NOMO-1 (cell line): ENCODE measurements around the gene LRP3.
A peak's percentile ranks its signal among the peaks of the same experiment; 100 is the strongest.
"Not testable (repeated sequence)": the region's sequence is repeated elsewhere in the genome, so short reads cannot be mapped to it uniquely, and the experiment has no call there.

Source experiments
- DNase-seq, 2 experiments: peaks; one replicate each; lab custom pipeline; 2025; ENCODE audit not compliant: unreplicated experiment in 2 of 2; lab: John Stamatoyannopoulos, UW

The LRP3 gene, protein sequence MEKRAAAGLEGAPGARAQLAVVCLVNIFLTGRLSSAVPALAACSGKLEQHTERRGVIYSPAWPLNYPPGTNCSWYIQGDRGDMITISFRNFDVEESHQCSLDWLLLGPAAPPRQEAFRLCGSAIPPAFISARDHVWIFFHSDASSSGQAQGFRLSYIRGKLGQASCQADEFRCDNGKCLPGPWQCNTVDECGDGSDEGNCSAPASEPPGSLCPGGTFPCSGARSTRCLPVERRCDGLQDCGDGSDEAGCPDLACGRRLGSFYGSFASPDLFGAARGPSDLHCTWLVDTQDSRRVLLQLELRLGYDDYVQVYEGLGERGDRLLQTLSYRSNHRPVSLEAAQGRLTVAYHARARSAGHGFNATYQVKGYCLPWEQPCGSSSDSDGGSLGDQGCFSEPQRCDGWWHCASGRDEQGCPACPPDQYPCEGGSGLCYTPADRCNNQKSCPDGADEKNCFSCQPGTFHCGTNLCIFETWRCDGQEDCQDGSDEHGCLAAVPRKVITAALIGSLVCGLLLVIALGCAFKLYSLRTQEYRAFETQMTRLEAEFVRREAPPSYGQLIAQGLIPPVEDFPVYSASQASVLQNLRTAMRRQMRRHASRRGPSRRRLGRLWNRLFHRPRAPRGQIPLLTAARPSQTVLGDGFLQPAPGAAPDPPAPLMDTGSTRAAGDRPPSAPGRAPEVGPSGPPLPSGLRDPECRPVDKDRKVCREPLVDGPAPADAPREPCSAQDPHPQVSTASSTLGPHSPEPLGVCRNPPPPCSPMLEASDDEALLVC

DNA sequence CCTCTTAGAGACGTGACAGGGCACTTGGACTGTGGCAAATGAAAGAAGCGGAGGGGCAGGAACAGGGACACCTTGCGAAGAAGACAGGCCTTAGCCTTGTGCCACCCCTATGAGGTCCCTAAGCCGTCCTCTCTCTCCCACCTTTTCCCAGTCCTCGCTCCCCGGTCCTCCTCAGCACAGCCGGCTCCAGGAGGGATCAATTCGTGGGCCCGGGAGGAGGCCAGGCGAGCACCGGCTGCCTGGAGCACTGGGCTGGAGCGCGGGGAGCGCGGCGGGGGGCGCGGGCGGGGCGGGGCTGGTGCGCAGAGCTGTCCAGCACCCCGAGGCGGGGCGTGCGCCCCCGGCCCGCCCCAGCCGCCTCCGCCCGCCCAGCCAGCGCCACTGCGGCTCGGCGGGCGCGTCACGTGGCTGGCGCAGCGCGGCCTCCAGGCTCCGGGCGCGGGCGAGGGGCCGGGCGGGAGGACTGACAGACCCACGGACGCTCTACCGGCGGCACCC, at the start of gene LRP3:
TSS of gene LRP3 (plus strand) at position 466 of the 498 bp plus-strand sequence. CDS start 456 bp downstream, outside the sequence.
- peak in 1 of 2 experiments; percentile 45 for DNase-seq

DNA sequence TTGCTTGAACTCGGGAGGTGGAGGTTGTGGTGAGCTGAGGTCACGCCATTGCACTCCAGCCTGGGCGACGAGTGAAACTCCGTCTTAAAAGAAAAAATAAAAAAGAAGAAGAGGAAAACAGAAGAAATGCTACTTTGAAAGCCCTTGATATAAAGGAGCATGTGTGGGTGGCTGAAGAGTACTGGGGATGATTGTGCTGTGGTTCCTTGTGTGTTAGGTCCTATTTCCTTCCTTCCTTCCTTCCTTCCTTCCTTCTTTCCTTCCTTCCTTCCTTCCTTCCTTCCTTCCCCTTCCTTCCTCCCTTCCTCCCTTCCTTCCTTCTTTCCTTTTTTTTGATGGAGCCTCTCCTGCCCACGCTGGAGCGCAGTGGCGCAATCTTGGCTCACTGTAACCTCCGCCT, 47.9 kb upstream of the LRP3 start:
- DNase-seq: no peak

DNA sequence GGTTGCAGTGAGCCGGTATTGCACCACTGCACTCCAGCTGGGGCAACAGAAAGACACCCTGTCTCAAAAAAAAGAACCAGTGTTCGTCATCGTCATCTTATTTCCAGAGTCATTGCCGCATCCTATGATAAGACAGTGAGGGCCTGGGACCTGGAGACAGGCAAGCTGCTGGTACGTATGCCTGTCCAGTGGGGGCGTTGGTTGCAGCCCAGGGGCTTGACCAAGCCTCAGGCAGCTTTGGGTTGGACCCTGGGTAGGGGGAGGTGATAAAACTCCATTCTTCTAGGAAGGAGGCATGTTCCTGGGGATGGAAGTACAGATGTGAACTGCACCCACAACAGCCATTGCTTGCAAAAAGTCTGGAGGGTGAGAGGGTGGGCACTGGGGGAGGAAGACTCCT, 46.6 kb upstream of the LRP3 start:
- no peak for DNase-seq

DNA sequence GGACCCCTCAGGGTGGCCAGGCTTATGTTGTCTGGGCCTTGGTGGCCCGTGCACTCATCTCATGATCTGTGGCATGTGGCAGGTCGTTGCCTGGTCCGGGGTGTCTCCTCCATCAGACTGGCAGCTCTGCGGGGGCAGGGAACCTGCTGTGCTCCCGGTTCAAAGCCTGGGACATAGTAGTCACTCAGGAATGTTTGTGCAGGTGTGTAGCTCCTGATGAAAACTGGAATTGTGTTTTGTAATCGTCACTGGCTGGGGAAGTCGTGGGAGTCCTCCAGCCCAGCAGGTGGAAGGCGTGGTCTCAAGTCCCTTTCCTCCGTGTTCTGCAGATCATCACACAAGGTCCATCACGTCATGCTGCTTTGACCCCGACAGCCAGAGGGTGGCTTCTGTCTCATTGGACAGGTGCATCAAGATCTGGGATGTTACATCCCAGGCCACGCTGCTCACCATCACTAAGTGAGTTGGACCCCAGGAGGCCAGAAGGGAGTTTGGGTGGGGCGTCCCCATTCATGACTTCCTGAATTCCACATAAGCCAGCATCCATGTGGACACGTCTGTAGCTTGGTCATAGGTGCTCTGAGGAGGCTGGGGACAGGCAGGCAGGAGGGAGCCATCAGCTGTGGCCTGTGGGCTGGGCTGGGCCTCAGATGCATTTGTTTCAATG, 43.1 kb upstream of the LRP3 start:
- no peak for DNase-seq

DNA sequence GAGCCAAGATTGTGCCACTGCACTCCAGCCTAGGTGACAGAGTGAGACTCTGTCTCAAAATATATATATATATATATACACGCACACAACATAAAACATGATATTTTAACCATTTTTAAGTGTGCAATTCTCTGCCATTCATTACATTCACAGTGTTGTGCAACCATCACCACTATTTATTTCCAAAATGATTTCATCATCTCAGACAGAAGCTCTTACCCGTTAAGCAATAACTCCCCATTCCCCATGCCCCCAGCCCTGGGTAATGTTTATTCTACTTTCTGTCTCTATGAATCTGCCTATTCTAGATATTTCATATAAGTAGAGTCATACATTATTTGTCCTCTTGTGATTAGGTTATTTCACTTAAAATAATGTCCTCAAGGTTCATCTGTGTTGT, 42.0 kb upstream of the LRP3 start:
- DNase-seq: peak; percentile 46 to 83

DNA sequence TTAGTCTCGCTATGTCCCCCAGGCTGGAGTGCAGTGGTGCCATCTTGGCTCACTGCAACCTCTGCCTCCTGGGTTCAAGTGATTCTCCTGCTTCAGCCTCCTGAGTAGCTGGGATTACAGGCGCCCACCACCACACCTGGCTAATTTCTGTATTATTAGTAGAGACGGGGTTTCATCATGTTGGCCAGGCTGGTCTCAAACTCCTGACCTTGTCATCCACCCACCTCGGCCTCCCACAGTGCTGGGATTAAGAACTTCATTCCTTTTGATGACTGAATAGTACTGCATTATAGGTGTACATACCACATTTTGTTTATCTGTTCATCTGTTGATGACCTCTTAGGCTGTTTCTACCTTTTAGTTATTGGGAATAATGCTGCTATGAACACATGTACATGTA, 41.5 kb upstream of the LRP3 start:
- DNase-seq: not testable (repeated sequence)

DNA sequence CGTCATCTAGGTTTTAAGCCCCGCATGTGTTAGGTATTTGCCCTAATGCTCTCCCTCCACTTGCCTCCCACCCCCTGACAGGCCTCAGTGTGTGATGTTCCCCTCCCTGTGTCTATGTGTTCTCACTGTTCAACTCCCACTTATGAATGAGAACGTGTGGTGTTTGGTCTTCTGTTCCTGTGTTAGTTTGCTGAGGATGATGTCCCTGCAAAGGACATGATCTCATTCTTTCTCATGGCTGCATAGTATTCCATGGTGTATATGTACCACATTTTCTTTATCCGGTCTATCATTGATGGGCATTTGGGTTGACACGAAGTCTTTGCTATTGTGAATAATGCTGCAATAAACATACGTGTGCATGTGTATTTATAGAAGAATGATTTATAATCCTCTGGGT, 39.8 kb upstream of the LRP3 start:
- DNase-seq: not testable (repeated sequence)

DNA sequence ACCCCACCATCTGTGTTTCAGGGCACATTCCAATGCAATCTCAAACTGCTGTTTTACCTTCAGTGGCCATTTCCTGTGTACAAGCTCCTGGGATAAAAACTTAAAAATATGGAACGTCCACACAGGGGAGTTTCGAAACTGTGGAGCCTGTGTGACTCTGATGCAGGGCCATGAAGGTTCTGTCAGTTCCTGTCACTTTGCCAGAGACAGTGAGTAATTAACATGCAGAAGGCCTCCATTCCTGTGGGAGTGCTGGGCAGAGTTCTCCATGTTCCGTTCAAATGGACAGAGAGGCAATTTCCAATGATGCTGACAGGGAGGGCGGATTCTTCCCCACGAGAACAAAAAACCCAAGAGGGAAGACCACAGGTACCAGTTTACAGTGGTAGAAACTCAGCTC, 37.8 kb upstream of the LRP3 start:
- DNase-seq: no peak

DNA sequence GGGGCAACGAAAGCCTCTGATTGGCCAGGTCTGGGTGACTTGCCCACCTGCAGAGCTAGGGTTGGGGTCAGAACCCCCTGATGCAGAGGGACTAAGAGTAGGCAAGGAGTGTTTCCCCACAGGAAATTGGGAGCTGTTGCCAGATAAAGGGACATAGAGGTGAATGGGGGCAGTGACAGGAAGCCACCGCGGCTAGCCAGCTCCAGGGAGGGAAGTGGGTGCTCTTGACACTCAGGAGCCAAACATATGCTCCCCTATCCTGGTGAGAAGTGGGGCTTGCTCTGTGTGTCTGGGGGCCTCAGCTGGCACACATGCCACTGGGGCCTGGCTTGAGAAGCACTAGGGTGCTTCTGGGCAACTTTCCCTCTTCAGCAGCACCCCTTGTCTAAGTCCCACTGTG, 36.2 kb upstream of the LRP3 start:
- no peak for DNase-seq

DNA sequence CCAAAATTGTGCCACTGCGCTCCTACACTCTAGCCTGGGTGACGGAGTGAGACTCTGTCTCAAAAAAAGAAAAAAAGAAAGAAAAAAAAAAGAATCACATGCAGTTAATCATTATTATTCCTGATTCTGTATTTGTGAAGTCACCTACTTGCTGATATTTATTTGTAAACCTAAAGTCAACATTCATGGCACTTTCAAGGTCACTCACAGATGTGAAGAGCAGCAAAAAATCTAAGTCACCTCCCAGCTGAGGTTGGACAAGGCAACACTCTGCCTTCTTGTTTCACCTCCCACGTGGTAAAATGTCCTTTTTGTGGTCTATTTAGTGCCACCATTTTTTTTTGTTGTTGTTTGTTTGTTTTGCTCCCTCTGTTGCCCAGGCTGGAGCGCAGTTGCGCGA, 35.8 kb upstream of the LRP3 start:
- no peak for DNase-seq

DNA sequence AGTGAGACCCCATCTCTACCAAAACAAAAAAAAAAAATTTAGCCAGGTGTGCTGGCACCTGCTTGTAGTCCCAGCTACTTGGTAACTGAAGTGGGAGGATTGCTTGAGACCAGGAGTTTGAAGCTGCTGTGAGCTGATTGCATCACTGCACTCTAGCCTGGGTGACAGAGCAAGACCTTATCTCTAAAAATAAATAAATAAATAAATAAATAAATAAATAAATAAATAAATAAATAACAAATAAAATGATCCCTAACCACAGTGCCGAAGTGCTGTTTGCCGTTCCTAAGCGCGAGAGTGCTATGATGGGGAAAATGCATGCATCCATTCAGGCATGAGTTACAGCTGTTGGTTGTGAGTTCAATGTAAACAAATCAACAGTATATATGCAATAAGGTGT, 35.0 kb upstream of the LRP3 start:
- no peak for DNase-seq

DNA sequence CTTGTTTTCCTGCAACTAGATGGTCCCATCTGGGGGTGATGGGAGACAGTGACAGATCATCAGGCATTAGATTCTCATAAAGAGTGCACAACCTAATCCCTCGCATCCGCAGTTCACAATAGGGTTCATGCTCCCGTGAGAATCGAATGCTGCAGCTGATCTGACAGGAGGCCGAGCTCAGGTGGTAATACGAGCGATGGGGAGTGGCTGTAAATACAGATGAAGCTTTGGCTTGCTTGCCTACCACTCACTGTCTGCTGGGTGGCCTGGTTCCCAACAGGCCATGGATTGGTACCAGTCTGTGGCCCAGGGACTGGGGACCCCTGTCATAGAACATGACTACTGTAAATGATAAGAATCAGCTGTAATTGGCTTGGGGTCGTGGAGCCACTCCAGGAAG, 34.2 kb upstream of the LRP3 start:
- DNase-seq: no peak

DNA sequence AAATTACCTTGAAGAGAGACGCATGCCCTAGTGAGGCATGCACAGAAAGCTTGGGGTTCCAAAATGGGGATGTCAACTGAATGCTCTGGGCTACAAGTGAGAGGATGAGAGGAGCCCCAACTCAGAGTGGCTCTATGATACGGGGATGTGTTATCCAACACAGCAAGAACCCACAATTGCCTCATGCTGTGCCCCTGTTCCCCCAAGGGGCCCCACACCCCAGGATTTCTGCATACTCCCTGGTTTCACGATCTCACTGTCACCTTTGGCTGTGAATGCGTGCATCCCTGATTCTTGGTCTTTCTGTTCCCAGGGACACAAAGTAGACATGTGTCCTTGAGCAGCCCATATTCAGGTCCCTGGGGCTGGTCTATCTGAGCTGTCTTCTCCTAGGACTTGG, 32.9 kb upstream of the LRP3 start:
- no peak for DNase-seq

DNA sequence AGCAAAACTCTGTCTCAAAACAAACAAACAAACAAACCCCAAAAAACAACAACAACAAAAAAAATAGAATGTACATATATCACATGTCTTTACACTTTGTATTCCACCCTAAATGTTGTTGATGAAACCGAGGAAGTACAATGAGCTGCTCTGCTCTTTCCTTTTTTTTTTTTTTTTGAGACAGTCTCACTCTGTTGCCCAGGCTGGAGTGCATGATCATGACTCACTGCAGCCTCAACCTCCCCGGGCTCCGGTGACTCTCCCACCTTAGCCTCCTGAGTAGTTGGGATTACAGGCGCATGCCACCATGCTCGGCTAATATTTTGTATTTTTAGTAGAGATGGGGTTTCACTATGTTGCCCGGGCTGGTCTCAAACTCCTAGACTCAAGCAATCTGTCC, 30.6 kb upstream of the LRP3 start:
- no peak for DNase-seq

DNA sequence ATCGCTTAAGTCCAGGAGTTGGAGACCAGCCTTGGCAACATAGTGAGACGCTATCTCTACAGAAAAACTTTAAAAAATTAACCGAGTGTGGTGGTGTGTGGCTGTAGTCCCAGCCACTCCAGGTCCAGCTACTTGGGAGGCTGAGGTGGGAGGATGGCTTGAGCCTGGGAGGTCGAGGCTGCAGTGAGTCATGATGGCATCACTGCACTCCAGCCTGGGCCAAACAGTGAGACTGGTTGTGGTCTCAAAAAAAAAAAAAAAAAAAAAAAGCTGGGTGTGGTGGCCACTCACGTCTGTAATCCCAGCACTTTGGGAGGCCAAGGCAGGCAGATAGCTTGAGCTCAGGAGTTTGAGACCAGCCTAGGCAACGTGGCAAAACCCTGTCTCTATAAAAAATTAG, 28.1 kb upstream of the LRP3 start:
- DNase-seq: not testable (repeated sequence)

DNA sequence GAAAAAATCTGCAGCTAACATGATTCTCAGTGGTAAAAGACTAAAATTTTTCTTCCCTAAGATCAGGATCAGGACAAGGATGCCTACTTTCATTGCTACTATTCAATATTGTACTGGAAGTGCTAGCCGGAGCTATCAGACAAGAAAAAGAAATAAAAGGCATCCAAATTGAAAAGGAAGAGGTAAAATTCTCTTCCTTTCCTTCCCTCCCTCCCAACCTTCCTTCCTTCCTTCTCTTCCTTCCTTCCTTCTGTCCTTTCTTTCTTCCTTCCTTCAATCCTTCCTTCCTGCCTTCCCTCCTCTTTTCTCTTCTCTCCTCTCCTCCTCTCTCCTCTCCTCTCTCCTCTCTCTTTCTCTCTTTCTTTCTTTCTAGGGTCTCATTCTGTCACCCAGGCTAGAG, 26.7 kb upstream of the LRP3 start:
- no peak for DNase-seq

DNA sequence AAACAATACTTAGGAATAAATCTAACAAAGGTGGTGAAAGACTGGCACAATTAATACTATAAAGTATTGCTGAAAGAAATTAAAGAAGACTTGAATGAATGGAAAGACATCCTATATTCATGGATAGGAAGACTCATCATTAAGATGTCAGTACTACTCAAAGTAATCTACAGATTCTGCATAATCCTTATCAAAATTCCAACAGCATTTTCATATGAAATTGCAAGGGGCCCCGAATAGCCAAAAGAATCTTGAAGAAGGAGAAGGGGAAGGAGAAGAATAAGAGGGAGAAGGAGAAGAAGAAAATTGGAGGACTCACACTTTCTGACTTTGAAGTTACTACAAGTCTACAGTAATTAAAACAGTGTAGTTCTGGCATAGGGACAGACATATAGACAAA, 25.6 kb upstream of the LRP3 start:
- no peak for DNase-seq

DNA sequence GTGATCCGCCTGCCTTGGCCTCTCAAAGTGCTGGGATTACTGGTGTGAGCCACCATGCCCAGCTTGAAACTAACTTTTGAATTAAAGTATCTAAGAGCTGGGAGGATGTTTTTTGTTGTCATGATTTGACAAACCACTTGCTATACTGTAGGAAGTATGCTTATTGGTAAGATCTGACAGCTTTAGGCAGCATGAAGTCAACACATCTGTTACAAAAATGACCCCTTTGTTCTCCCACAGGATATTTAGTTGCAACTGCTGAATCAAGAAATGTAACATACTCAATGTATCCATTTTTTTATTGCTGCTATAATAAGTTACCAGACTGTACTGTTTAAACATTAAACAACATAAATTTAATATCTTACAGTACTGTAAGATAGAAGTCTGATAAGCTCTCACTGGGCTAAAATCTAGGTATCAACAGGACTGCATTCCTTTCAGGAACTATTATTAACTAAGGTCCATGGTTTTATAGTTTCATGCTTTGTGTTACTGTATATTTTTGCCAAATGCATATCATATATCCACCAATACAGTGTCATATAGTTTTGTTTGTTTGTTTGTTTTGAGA, 22.8 kb upstream of the LRP3 start:
- DNase-seq: no peak

DNA sequence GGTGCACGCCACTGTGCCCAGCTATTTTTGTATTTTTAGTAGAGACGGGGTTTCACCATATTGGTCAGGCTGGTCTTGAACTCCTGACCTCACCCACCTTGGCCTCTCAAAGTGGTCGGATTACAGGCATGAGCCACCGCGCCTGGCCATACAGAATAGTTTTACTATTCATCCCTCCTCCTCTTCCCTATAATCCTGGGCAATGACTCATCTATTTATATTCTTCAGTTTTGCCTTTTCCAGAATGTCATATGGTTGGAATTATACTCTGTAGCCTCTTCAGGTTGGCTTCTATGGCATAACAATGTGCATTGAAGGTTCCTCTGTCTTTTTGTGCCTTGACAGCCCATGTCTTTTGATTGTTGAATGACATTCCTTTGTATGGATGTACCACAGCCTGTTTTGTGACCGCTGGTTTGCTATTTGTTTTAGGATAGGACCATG, 22.2 kb upstream of the LRP3 start:
- no peak for DNase-seq

DNA sequence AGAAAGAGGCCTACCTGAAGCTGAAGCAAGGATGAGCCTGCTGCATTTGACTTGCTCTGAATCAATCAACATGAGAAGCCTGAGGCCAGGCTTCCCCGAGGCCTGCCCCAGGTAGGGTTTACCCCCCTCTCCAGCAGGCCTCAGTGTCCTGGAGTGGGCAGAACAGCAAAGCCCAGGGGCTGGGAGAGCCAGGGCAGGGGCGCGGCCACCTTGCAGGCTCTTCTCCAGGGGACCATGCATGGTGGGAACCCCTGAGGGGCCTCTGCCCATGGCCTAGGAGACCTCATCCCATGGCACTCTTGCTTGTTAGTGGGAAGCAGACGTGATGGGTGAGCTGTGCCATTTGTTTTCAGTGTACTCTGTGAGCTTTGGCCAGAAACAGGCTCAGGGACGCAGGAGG, 19.9 kb upstream of the LRP3 start:
- no peak for DNase-seq

DNA sequence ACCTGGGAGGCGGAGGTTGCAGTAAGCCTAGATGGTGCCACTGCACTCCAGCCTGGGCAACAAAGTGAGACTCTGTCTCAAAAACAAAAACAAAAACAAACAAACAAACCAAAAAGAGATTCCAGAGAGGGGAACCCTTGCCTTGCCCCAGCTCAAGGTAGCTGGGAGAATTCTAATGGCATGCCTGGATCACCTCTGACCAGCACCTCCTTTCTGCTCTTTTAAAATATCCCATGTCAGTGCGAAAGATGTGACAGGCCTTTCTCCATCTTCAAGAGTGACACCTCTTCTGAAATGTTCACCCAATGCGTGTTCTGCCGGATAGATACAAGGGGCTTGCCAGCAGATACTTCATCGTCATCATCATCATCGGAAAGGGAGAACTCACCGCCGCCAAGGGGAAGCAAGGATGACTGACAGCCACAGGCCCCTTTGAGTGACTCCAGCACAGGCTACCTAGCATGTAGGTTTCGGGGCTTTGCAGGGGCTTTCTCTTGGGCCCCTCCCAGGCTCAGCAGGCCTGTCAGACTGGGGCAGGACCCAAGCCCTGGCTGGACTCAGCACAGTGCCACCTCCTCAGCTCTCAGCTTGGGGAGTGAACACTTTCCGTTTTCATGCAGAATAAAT, 18.9 kb upstream of the LRP3 start:
- no peak for DNase-seq
